Omental fat pad (tissue), 4 donors: ENCODE data around the gene C5orf15. TPM values are rescaled to one million over a fixed set of nuclear protein-coding genes. Genes with fewer than 3 reads are reported as not detected.

Experiments used
- ATAC-seq: fragments of 150-250 bp; one replicate; pipeline ENCODE4 v1.9.1; 2016; ENCODE audit warnings: mild to moderate bottlenecking, moderate library complexity; ENCODE audit not compliant: low FRiP score
- DNase-seq: peaks from one replicate; pipeline ENCODE4 v3.0.0-alpha.2; 2019; ENCODE audit warnings: low spot score
- total RNA-seq, 4 donors: library from RNA; depleted of rRNA; stranded (reverse); fragments of >200 nt; gene quantifications; one replicate each; pipeline ENCODE4 v1.1.0, GENCODE V29; 2016
- TF ChIP-seq, protein P1 (sequence below), 3 donors: fragments of 450-650 bp; IDR thresholded peaks; one replicate each; pipeline ENCODE4 v1.5.1; 2016 to 2017; ENCODE audit warnings: antibody characterized with exemption in 3 of 3, mild to moderate bottlenecking in 3 of 3, moderate library complexity in 2 of 3

The C5orf15 gene
- 10 to 100 TPM; 31.3 to 53.1 (median 41.2) TPM for total RNA-seq

DNA sequence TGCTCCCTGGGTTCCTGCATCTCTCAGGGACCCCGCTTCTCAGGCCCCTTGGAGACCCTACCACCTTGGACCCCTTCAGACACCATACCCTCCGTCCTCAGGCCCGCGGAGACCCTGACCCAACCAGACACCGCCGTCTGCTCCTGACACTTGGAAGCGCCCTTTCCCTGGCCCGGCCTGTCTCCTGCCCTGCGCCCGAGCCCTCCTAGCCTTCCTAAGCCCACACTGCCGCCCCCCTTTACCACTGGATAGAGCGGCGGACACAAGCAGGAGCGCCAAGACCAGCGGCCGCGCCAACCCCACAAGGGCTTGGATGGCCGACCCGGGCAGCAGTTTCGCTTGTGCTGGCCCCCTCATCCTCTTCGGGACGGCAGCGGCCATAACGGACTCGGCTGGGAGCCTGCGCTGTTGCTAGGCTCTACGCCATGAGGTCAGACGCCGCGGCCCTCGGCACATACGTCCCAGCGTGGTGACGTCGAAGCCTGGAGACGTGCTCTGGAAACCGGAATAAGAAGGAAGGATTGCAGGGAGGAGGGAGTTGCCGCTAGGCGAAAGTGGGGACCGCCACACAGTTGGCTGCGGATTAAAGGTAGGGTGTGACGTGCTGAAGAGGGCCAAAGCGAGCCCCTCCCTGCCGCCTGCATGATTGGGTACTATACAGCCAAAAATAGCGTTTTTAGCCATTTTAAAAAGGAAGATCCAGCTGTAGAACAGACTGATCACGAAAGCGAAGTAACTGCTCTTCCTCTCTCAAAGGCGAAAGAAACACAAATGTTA lies at the start of gene C5orf15:
C5orf15 (minus strand) TSS at position 422 of the 777 bp plus-strand sequence; CDS start at position 381, 41 bp downstream.
- TF ChIP-seq, protein P1, sequence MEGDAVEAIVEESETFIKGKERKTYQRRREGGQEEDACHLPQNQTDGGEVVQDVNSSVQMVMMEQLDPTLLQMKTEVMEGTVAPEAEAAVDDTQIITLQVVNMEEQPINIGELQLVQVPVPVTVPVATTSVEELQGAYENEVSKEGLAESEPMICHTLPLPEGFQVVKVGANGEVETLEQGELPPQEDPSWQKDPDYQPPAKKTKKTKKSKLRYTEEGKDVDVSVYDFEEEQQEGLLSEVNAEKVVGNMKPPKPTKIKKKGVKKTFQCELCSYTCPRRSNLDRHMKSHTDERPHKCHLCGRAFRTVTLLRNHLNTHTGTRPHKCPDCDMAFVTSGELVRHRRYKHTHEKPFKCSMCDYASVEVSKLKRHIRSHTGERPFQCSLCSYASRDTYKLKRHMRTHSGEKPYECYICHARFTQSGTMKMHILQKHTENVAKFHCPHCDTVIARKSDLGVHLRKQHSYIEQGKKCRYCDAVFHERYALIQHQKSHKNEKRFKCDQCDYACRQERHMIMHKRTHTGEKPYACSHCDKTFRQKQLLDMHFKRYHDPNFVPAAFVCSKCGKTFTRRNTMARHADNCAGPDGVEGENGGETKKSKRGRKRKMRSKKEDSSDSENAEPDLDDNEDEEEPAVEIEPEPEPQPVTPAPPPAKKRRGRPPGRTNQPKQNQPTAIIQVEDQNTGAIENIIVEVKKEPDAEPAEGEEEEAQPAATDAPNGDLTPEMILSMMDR (IDR thresholded peaks at IDR 0.05) = no peak
- peak; percentile 98 for ATAC-seq
- DNase-seq = peak; percentile 90

DNA sequence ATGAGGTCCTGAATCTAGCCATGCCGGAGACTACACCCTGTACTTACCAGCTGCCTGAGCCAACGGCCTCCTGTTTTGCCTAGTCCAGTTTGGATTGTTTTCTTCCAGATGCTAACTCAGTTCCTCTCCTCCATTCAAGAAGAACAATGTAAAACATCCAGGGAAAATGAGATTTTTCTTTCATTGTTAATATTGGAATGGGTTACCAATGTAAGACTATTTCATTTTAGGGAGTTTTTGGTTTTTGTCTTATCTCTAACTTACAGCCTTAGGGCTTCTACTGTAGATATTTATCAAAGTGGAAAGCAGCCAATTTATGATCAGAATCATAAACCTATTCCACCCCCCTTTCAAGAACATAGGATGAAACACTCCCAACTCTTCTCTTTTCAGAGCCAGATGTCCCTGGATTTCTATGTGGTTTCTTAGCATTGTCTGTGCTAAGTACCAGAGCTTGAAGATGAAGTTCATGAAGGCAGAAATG lies 39.9 kb upstream of the C5orf15 start:
- TF ChIP-seq, protein P1 (IDR thresholded peaks at IDR 0.05) = no peak
- DNase-seq (no peak), ATAC-seq (no peak)

DNA sequence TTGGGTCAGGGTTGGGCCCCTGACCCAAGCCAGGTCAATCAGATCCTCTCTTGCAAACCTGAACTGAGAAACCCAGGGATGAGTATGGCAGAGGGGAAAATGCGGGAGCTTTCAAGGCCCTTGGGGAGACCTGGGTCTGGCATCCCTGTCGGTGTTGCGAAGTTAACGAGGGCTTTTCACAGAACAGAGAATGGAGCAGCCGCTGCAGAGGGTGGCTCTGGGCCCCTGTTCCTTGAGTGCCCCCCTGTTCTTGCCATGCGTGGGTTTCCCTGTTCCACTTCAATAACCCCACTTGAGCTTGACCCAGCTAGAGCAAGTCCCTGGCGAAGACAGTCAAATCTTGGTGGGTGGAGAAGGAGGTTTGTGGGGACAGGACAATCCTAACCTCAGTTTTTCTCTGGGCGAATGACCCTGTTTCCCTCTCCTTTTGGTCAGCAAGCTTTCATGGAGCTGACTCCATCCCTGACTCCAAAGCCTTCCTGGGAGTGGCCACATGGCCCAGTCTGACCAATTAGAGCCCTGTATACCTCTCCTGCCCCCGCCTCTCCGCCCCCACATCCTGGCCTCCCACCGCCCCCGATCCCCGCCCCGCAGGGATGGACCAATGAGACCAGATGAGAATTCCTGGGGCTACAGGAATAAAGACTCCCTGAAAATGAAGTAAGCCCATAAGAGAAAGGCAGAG lies 39.3 kb upstream of the C5orf15 start:
- ATAC-seq (no peak), DNase-seq (no peak)
- TF ChIP-seq, protein P1 (IDR thresholded peaks at IDR 0.05) = no peak

DNA sequence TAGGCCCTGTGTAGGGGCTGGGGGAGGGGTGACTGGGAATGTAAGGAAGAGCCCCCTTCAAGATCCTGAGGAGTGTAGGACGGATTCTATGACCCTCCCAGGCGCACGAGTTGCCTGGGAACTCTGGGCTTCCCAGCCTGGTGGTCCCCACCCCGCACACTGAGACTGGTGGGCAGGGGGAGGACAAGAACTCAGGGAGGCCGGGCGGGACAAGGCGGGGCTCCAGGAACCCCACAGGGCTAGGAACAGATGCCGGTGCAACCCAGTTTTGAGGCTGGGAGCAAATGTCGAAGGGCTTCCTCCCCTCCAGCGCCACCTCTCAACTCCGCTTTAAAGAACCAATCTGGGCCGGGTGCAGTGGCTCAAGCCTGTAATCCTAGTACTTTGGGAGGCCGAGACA lies 37.7 kb upstream of the C5orf15 start:
- TF ChIP-seq, protein P1 (IDR thresholded peaks at IDR 0.05) = no peak
- no peak for DNase-seq
- ATAC-seq = no peak

DNA sequence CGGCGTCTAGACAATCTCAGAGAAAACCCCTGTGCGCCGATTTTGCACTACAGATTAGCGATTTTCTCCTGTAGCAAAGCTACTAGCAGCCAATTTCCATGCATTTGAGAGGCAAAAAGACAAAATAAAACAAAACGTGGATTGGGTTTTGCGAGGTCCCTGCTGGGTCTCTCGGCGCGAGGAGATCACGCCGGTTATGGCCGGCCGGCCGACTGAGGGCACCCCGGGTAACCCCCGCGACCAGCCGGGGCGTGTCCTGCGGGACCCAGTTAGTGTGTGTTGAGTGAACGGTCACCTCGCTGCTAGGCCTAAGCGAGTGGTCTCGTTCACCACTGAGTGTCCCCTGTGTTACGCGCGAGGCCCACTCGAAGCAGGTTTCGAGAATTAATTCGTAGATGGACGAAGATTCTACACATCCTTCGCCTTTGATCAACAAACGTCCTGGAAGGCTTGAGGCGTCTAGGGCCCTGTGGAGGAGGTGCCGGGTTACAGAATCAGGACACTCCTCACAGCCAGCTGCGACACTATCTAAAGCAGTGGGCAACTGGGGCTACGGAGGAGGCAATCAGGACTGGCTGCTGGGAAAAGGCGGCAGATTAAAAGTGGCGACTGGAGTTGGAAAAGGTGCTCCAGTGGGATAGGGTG lies 37.1 kb upstream of the C5orf15 start:
- DNase-seq (no peak), ATAC-seq (no peak)
- TF ChIP-seq, protein P1 (IDR thresholded peaks at IDR 0.05) = no peak

DNA sequence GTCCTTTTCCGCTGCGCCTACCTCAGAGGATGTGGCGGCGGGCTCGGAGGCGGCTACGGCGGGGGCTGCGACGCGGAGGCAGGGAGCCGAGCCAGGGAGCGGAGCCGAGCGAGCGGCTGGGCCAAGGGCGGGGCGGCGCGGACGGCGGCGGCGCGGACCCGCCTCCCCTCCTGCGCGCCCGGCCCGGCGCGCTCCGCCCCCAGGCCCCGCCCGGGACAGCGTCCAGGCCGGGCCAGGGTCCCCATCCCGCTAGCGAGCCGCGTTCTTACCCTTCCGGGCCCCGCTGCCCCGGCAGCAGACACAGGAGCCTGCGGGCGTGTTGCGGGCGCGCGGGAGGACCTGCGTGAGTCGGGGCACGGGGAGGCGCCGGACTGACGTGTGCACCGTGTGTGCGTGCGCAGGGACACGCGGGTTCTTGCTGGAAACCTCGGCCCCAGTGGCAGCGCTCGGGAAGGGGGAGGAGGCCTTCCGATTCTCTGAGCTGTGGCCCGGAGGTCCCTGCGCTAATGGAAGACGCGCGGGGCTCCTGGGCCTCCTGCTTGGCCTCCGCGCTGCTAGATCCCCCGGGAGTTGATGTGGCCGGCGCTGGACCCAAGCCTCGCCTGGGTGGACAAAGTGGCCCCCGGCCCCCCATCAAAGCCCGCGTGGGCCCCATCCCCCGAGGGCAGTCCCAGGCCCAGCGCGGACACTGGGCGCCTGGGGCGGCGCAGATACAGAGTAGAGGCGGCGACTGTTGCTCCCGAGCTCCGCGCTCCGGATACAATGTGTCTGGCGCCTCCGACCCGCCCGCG lies 36.4 kb upstream of the C5orf15 start, which contains the start of gene VDAC1:
VDAC1 (minus strand) TSS at position 350 of the 791 bp plus-strand sequence. CDS start 11,963 bp downstream, outside the sequence.
- TF ChIP-seq, protein P1 (IDR thresholded peaks at IDR 0.05) = no peak
- DNase-seq (peak; percentile 51), ATAC-seq (peak; percentile 90)
